Fibroblast of skin of scalp (primary cell): Measurements from ENCODE around the gene PPOX. TPM values are rescaled to one million over a fixed set of nuclear protein-coding genes. Genes with fewer than 3 reads are reported as not detected.

Experiments used
- DNase-seq: peaks from one replicate; pipeline ENCODE4 v3.0.0-alpha.2; 2013
- polyA plus RNA-seq, 2 experiments: library from polyadenylated mRNA; unstranded; fragments of 120-200 nt; gene quantifications; one replicate each; pipeline ENCODE4 v1.2.1, GENCODE V29; 2013; ENCODE audit not compliant: insufficient read length in 2 of 2

The PPOX gene
- polyA plus RNA-seq (2013, experiment 1 of 2; ENCODE audit: insufficient read length) = 12.0 TPM
- 11.9 TPM for polyA plus RNA-seq (2013, experiment 2 of 2; ENCODE audit: insufficient read length)

DNA sequence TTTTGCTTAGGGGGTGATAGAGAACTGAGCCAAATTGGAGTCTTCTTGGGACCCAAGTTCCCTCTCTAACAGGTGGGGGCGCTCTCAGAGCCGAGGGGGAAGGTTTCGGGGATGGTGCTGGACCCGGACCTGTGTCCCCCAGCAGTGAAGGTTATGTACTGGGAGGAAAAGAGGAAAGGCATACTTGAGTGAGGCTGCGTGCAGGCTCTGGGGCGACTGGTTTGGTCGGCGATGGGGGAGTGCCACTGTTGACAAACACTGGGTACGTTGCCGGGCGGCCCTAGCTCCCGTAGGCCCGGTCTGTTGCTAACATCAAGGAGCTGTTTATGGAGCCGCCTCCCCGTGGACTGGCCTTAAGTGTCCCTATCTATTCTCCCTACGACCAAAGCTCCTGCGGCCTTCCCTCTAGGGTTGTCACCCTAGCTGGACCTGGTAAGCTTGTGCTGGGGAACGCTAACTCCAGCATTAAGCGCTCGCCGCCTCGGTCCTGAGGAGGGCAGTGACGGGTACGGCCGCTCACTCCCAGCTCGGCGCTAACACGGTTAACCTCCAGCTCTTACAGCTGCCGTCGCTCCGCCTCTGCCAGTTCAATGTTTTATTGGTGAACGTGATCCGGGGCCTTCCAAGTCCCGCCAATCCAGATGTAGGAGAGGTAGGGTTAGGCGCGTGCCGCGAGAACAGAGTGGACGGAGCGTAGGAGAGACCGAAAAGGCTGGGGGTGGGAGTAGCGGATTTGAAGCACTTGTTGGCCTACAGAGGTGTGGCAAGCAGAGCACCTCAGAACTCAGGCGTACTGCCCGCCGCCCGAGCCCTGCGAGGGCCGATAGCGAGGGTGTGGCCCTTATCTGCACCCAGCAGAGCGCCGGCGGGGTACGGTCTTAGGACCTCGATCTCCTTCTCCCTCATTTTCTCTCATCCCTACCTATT is at the start of gene PPOX:
Gene PPOX, plus strand, starts transcription at position 685 of the 927 bp plus-strand sequence. CDS start 422 bp downstream, outside the sequence.
- peak; percentile 97 for DNase-seq

DNA sequence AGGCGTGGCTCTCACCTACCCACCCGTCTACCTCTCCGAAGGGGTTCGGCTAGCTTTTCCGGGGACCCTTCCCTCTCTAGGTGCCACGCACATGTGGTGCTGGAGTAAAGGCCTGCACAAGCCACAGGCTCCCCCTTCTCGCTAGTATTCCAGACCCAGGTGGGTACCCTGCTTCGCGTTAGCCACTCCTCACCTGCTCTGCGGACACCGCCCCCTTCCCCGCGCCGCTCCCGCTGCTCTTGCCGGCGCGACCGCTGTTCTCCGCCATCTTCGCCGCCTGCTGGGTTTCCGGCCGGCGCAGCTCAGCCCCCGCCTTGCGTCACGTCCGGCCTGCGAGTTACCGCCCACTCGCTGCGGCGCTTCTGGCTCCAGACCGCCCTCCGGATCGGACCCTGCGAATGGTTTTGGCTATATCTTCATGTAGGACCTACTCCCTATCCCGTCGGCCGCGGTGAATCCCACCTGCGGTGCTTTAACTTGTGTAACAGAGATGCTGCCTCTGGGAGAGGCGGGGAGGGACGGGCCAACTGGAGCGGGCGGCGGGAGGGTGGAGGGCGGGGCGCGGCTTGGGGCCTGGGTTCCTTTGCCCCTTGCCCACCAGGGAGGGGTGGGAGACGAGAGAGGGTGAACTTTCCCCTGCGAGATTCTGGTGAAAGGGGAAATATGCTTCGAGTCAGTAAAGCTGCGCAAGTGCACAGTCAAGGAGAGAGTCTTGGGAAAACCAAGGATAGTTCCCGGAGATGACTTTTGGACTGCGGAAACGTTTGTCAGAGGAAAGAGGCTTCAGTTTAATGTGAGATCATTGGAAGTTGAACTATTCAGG is 48.3 kb upstream of the PPOX start, which contains the start of the genes NIT1 and PFDN2:
Gene NIT1, plus strand, starts transcription at position 347 of the 823 bp plus-strand sequence. Its CDS starts 72 bp downstream, at position 419.
Gene PFDN2, minus strand, starts transcription at position 279 of the 823 bp plus-strand sequence. Its CDS starts 11 bp downstream, at position 268.
- peak; percentile 78 for DNase-seq

DNA sequence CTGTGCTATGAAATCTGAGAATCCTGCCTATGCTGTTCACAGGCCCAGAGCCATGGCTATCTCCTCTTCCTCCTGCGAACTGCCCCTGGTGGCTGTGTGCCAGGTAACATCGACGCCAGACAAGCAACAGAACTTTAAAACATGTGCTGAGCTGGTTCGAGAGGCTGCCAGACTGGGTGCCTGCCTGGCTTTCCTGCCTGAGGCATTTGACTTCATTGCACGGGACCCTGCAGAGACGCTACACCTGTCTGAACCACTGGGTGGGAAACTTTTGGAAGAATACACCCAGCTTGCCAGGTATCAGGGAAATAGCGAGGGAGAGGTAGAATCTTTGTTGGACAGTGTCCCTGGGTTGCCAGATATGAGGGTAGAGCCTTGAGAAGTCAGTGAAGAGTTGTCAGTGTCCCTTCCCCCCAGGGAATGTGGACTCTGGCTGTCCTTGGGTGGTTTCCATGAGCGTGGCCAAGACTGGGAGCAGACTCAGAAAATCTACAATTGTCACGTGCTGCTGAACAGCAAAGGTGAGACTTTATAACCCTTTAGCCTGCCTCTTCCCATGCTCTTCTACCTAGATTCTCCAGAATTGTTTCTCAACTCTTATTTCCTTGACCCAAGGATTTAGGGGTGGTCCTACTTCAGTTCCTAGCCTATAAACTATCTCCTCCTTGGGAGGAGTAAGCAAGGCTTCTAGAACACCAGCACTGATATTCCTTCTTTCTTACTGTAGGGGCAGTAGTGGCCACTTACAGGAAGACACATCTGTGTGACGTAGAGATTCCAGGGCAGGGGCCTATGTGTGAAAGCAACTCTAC is 46.9 kb upstream of the PPOX start:
- DNase-seq = peak; percentile 72

DNA sequence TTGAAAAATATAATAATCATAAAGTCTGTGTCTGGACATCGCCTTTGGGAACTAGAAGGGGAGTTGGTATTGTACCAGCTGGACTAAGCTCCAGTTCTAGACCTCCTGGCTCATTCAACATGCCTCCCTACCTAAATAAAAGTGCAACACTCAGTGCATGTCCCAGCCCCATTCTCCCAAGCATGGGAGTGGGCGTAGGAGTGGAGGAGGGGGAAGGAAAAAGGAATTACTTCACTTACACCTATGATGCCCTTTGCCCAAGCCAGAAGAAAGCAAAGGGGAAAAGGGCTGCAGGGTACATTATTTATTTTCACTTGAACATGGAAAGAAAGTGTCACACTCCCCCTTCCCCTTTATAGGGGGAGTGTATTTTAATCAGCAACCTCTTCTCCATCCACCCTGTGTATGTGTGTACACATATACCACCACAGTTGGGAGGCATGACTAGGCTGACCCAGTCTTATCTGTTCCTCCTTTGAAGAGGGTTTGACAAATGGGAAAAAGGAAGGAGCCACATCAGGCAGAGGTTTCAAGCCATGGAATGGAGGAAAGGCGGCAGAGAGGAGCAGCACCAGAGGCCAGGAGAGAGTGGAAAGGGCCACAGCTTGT is 45.1 kb upstream of the PPOX start:
- no peak for DNase-seq

DNA sequence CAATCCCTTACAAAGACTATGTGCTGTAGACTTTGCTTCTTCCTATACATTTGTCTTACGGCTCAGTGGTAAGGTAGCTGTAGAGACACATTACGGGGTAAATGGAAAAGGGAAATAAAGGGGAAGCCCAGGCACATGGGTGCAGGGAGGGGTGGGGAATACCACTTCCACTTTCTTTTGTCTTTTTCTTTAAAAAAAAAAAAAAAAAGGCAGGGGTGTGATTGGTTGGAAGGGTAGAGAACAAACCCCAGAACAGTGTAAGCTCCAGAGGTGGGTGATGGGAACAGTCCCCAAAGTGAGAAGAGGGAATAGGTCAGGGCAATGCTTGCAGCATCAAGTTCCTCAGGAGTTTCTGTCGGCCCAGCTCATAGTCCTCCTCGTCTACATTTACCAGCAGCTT is 44.4 kb upstream of the PPOX start:
- DNase-seq = no peak

DNA sequence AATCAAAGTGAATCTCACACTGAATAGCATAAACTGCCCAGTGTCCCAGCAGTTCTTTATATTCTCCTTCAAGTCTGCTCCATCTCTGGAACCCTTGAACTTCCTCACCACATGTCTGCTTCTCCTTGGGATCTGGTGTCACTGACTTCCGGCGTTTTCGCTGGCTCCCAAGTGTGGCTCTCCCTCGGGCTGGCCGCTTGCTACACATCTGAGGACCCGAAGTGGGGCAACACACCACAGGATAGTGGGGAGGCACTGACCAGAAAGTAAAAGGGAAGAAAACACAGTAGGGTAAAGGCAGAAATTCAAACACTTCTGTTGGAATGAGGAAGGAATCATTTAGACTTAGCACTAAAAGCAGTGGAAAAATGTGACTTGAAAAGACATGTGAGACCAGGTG is 43.3 kb upstream of the PPOX start:
- no peak for DNase-seq

DNA sequence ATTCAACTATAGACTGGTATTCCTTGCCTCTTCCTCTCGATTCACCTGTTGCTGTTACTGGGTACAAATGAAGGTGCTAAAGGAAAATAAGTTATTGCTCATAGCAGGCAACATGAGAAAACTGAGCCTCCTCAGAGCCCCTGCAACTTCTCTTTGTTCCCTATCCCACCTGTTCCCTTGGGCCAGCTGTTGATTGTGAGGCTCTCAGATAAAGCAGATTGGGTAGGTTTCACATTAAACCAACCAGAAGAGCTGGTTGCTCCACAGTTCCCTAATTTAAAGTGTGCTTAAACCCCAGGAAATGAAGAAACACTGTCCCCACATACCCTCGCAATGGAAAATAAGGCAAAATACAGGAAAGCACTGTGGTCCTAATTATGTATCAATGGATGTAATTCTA is 38.6 kb upstream of the PPOX start:
- no peak for DNase-seq

DNA sequence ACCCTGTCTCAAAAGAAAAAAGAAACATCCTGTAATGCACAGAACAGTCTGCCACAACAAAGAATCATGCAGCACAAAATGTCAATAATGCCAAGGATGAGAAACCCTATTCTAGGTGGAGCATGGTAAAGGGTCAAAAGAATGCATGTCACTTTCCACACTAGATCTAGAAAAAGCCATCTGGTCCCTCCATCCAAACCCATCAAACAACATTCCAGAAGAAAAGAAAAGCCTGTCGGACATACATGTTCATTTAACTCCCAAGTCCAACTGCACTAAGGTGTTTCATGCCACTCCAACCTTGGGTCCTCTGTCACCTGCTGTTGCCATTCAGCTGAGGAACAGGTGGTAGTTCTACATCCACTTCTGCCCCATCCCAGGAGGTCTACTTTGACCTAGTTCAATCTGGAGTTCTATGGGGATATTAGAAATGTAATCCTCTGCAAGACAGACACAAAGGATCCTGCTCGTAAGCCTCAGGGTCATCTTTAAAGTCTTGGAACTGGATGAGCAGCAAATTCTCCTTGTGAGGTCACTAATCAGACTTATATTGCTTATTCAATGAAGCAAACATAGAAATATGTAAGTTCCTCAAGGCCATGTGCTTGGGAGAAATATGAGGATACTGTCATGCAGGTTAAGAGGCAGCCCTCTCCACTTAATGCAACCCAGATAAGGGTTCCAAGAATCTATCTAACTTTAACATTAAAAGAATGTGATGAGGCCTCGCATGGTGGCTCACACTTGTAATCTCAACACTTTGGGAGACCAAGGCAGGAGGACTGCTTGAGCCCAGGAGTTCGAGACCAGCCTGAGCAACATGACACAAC is 37.4 kb upstream of the PPOX start:
- DNase-seq = no peak

DNA sequence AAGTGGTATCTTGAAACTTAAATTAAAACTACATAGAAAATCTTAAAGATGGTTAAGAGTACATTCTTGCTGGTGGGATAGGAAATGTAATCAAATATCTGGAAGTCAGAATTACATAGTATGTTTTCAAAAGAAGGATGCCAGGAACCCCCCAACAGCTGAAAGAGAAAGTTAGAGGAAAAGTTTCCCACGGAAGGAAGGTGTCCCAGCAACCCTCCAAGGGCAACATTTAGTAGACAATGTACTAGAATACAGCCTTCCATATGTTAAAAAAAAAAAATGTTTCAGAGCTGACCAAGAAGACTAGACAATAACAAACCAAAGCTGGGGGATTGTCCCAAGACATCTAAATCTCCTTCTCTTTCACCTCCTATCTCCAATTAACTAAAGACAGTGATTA is 36.0 kb upstream of the PPOX start:
- no peak for DNase-seq

DNA sequence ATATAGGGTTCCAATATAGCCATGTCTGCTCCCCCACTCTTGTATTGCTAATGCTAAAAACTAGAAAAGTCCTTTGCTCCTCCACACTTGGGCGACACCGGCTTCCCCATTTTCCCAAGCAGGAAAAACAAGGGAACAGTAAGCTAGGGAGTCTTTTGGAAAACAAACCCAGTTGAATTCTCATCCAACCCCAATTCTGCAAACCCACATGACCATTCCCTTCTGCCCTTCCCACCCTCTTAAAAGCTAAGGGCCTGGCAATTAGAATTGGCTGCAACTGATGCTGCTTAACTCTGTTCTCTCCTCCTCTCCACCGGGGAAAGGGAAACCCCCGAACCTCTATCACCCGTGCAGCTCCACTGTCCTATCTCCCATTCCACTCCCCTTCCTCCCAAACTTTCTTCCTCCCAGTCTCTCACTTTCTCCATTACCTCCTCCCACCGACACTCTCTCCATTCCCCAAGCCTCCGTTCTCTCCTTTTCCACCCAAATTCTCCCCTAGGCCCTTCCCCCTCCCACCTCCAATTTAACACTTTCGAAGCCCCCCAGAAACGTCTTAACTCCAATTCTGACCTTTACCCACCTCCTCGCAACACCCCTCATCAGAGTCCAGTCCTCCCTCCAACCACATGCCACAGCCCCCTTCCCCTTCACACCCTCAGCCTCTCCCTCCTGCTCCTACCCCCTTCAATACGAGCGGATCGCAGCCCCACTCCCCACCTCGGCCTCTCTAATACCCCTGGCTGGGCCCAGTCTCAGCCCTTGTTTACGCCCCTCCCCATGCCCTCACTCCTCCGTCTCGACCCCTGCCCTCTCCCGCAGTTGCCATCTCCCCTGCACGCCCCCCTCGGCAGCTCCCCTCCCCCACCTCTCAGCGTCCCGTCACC is 34.5 kb upstream of the PPOX start:
- DNase-seq = no peak

DNA sequence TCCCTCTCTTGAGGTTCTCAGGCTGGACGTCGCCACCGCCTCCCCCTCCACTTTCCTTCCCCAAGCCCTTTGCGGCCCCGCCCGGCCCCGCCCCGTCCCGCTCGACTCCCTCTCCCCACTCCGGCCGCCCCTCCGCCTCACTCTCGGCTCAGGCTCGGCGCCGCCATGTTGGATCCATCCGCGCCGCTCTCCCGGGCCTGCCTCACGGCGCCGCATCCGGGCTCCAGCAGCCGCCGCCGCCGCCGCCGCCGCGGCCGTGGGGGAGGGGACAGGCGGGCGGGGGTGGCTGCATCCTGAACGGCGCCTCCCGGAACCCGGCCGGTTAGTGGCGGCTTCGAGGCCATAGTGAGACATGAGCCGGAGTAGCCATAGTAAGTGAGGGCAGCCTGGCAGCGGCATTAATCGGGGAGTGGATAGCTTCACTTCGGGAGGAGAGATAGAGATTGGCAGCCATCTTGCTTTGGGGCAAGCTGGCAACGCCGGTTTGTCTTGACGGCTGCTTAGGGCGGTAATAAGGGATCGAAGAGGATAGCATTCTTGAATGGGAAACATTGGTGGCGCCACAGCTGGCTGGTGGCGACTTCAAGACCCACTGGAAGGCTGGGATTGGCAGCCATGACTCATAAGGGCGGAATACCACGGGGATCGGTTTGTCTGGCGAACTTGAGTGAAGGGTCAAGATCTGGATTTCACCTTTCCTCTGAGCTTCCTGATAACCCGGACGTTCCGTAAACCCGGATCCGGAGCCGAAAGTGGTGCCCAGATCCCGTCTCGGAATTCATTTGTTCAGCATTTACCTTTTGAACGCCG is 33.6 kb upstream of the PPOX start, which contains the start of gene DEDD:
Gene DEDD, minus strand, starts transcription at position 258 of the 810 bp plus-strand sequence. CDS start 8,205 bp downstream, outside the sequence.
- DNase-seq = peak; percentile 98

DNA sequence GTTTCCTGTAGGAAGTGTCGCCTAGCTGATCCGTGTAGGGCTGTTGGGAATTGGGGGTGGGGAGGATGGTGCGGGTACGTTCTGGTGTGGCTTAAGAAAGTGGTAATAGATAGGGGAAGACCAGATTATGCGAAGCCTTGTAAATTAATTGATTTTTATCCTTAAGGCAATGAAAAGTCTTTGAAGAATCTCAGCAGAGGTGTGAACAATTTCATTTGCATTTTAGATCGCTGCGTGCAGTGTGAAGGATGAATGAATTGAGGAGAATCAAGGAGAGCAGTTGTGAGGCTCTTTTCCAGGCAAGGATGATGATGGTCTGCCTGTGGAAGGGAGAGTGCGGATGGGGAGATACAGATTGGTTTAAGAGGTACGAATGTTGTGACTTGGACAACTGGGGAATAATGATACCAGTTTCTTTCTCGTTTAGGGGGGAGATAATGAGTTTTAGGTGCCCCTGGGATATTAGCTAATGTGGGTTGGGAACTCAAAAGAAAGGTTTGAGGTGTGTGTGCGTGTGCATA is 32.9 kb upstream of the PPOX start:
- no peak for DNase-seq

DNA sequence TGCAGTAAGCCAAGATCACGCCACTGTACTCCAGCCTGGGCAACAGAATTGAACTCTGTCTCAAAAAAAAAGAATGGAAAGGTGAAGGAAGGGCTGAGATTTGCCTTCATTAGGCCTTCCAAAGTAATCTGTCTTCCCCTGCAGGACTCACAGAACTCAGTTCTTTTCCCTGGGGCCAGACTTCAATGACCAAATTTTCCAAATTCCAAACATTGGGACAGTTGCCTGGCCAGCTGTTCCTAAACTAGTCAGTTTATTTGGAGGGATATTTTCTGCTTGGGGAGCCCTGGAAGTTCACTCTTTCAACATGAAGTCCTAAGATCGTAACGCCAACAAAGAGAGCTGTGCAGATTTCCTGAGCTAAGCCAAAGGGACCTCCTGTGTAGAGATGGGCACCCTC is 28.3 kb upstream of the PPOX start:
- no peak for DNase-seq

DNA sequence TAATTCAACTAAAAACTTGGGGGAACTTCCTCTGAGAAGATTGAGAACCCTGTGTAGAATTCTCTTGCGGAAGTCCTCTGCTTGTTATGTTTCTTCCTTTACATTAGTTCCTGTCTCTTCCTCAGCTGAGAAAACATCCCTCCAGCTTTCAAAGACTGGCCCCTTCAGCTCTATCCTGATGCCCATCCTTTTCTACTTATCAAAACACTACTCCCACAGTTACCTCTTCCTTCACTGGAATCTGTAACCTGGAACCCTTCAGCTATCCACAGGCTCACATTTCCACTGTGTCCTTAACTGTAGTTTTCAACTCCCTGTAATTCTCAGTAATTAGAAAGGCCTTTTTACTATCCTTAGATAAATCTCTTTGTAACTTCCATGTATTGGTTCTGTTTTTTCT is 27.8 kb upstream of the PPOX start:
- DNase-seq = no peak

DNA sequence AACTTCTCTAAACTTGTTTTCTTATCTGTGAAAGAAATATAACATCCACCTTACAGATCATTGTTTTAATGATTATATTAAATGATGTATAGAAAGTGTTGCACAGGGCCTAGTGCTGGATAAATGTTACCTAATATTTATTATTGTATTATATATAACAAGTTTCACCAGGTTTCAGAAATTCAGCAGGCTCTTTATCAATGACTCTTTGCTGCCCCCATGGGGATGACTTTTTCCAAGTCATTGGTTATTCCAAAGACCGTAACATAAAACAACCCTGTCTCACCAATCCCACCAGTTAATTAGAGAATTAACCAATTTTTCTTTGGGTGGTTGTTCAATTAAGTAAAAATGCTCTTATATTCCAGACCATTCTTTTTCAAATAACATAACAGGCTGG is 26.5 kb upstream of the PPOX start:
- DNase-seq = peak; percentile 51

DNA sequence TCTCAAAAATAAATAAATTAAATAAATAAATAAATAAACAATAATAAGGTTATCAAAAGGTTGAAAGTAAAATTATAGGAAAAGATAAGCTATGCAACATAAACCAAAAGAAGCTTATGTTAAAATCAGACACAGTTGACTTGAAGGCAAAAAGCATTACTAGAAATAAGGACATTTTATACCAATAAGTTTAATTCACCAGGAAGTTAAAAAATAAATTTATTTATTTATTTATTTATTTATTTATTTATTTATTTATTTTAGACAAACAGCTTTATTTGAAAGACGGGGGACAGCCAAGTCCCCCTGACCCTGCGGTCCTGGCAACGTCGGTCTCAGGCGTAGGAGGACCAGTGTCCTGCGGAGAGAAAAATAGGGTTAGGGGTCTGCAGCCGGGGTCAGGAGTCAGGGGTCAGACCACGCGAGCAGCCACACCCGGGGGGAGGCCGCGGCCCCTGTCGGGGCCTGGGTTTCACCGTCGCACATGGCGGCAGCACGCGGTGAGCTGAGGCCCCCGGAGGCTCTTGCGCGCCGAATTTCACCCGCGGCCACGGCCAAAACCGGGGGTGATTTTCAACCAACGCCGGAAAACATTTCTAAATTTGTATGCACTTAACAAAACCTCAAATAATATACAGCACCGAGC is 25.3 kb upstream of the PPOX start:
- DNase-seq = no peak

DNA sequence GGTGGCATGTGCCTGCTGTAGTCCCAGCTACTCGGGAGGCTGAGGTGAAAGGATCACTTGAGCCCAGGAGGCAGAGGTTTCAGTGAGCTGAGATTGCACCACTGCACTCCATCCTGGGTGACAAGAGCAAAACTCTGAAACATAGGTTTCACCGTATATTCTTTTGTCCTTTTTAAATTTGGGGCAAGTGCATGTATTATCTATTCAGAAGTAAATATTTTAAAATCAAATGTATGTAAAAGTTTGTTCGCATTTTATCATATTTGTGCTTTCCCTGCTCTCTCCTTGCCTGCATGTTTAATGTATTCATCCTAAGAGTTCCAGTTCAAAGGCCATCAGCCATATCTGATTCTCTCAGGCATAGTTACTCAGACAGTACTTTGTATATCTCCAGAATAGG is 20.4 kb upstream of the PPOX start:
- DNase-seq = no peak

DNA sequence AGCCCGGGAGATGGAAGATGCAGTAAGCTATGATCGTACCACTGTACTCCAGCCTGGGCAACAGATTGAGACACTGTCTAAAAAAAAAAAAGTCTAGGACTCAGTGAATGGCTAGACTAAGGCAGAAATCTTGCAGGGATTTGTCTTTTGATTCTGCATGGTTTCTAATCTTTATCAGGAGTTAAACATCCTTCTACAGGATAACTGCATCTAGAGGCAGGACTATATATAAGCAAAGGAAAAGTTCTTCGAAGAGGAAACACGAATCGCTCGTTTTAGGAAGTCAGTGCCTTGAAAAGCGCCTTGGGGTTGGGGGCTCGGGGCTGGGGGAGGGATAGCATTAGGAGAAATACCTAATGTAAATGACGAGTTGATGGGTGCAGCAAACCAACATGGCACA is 13.1 kb upstream of the PPOX start:
- no peak for DNase-seq
